Measurements from ENCODE around the gene CLCA1.

CLCA1 gene

GRCh38 chr1:86538775-86539174, 70.0 kb downstream of the CLCA1 start:
- no peak for DNase-seq (ENCODE audit: low read depth)
- no peak overlapping the region for H3K4me3 ChIP-seq (ENCODE audit: low read depth, low read length)
- TF ChIP-seq MYC (IDR thresholded peaks at IDR 0.05; ENCODE audit: low read depth, low read length) (no peak), CTCF (IDR thresholded peaks at IDR 0.05; ENCODE audit: low read depth, low read length) (no peak), POLR2A (IDR thresholded peaks at IDR 0.05; ENCODE audit: extremely low read depth, insufficient read length) (no peak), MAX (IDR thresholded peaks at IDR 0.05; ENCODE audit: low read depth, low read length) (no peak)

- no peak for DNase-seq (ENCODE audit: low read depth)
- TF ChIP-seq POLR2A (IDR thresholded peaks at IDR 0.05; ENCODE audit: extremely low read depth, insufficient read length) (no peak), MYC (IDR thresholded peaks at IDR 0.05; ENCODE audit: low read depth, low read length) (no peak)
- no peak overlapping the region for H3K4me3 ChIP-seq (ENCODE audit: low read depth, low read length)
Observed at GRCh38 chr1:86541859-86542258, 73.1 kb downstream of the CLCA1 start.

GRCh38 chr1:86542631-86543030, 73.9 kb downstream of the CLCA1 start:
- DNase-seq (ENCODE audit: low read depth) = no peak
- no peak for TF ChIP-seq MAX (IDR thresholded peaks at IDR 0.05; ENCODE audit: low read depth, low read length)
- no peak for TF ChIP-seq POLR2A (IDR thresholded peaks at IDR 0.05; ENCODE audit: extremely low read depth, insufficient read length)
- no peak overlapping the region for H3K4me3 ChIP-seq (ENCODE audit: low read depth, low read length)

- TF ChIP-seq MAX (IDR thresholded peaks at IDR 0.05; ENCODE audit: low read depth, low read length) (no peak), CTCF (IDR thresholded peaks at IDR 0.05; ENCODE audit: low read depth, low read length) (no peak), MYC (IDR thresholded peaks at IDR 0.05; ENCODE audit: low read depth, low read length) (no peak), POLR2A (IDR thresholded peaks at IDR 0.05; ENCODE audit: extremely low read depth, insufficient read length) (no peak)
- no peak for DNase-seq (ENCODE audit: low read depth)
- H3K4me3 ChIP-seq (ENCODE audit: low read depth, low read length) = no peak within 1 kb of the TSS
Observed at GRCh38 chr1:86546787-86547221, 78.1 kb downstream of the CLCA1 start, which contains the start of gene CLCA4. Gene CLCA4 (plus strand): TSS chr1:86547078. CDS start chr1:86547120, 42 bp downstream.

- TF ChIP-seq CTCF (IDR thresholded peaks at IDR 0.05; ENCODE audit: low read depth, low read length) (no peak), MYC (IDR thresholded peaks at IDR 0.05; ENCODE audit: low read depth, low read length) (no peak), POLR2A (IDR thresholded peaks at IDR 0.05; ENCODE audit: extremely low read depth, insufficient read length) (no peak), MAX (IDR thresholded peaks at IDR 0.05; ENCODE audit: low read depth, low read length) (no peak)
- no peak for DNase-seq (ENCODE audit: low read depth)
- H3K4me3 ChIP-seq (ENCODE audit: low read depth, low read length) = no peak overlapping the region
Observed at GRCh38 chr1:86548839-86549238, 80.1 kb downstream of the CLCA1 start.
